Large intestine (tissue), 3 donors: ENCODE data around the gene RIOK2. TPM values are rescaled to one million over a fixed set of nuclear protein-coding genes. Genes with fewer than 3 reads are reported as not detected.
"Not testable (repeated sequence)": the region's sequence is repeated elsewhere in the genome, so short reads cannot be mapped to it uniquely, and the experiment has no call there.

ENCODE experiments used
- DNase-seq, 2 donors: peaks; one replicate each; pipeline versions ENCODE4 v3.0.0 to v3.0.0-alpha.2; 2013
- H3K27ac ChIP-seq: one replicate; pipeline ENCODE4 v1.5.1; 2013; ENCODE audit warnings: low read length
- H3K27me3 ChIP-seq: 2 replicates; pipeline ENCODE4 v1.6.1; 2013; ENCODE audit warnings: low read length; ENCODE audit not compliant: control insufficient read depth, insufficient read depth
- H3K36me3 ChIP-seq: 2 replicates; pipeline ENCODE4 v1.6.1; 2013; ENCODE audit warnings: low read length; ENCODE audit not compliant: control insufficient read depth, insufficient read depth
- H3K4me1 ChIP-seq: one replicate; pipeline ENCODE4 v1.6.1; 2013; ENCODE audit warnings: low read length; ENCODE audit not compliant: control insufficient read depth, insufficient read depth
- H3K4me3 ChIP-seq: one replicate; pipeline ENCODE4 v1.5.1; 2013; ENCODE audit warnings: low read length
- H3K9me3 ChIP-seq: one replicate; pipeline ENCODE4 v1.6.1; 2013; ENCODE audit warnings: mild to moderate bottlenecking, low read depth, low read length, moderate library complexity; ENCODE audit not compliant: control insufficient read depth
- WGBS: methylation state at CpG from one replicate; pipeline ENCODE4 v1.1.5; 2013; ENCODE audit warnings: low lambda C conversion rate; ENCODE audit not compliant: insufficient coverage; 5-methylcytosine and 5-hydroxymethylcytosine counted together
- polyA plus RNA-seq: library from polyadenylated mRNA; unstranded; fragments of 120-200 nt; gene quantifications from one replicate; pipeline ENCODE4 v1.2.1, GENCODE V29; 2013

The RIOK2 gene
- polyA plus RNA-seq, 1 donor, result 33.4 TPM

DNA sequence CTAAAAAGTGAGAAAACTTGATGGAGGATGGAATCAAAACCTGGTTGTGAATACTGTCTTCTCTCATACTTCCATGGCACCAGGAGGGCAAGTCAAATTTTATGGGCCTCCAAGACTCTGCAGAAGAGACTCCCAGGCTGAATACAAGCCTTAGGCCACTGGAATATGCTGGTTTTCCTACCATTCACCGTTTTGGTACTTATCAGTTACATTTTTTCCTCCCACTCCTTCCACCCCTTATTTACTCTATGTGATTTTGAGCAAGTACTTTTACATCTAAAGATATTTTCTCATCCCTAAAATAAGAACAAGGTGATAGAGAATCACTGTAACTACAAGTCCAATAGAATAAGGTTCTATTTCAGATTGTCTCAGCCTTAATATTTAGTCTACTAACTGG, 32.6 kb downstream of the RIOK2 start:
- Histone ChIP-seq H3K4me1 (no peaks in the 10 kb centered on the region), H3K27me3 (no peaks in the 10 kb centered on the region), H3K9me3 (no peaks in the 10 kb centered on the region), H3K36me3 (no peaks in the 10 kb centered on the region), H3K27ac (no peak overlapping the region), H3K4me3 (no peak overlapping the region)
- no CpG with 5 or more reads among the region's 1 CpG for WGBS
- no peak for DNase-seq

DNA sequence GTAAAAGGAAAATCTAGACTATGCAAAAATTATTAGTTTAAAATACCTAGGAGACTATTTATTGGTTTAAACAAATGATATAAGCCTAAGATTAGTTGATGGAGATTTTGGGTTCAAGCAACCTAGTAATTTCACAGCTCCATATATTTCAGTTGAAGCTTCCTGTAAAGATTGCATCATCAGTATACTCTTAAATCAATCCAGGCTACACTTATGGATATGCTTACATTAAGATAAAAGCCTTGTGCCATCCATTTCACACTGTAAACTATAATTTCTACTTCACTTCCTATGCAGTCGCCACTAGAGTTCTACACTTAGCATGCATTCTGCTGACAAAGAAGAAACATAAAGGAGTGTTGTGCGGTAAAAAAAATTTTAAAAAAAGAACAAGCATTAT, 33.3 kb downstream of the RIOK2 start:
- H3K36me3 ChIP-seq, result no peaks in the 10 kb centered on the region
- no peak overlapping the region for H3K27ac ChIP-seq
- no peak for DNase-seq
- 100% methylated on average over 1 of the region's 2 CpGs for WGBS
- no peak overlapping the region for H3K4me3 ChIP-seq
- H3K27me3 ChIP-seq, result no peaks in the 10 kb centered on the region
- H3K9me3 ChIP-seq, result no peaks in the 10 kb centered on the region
- H3K4me1 ChIP-seq, result no peaks in the 10 kb centered on the region

DNA sequence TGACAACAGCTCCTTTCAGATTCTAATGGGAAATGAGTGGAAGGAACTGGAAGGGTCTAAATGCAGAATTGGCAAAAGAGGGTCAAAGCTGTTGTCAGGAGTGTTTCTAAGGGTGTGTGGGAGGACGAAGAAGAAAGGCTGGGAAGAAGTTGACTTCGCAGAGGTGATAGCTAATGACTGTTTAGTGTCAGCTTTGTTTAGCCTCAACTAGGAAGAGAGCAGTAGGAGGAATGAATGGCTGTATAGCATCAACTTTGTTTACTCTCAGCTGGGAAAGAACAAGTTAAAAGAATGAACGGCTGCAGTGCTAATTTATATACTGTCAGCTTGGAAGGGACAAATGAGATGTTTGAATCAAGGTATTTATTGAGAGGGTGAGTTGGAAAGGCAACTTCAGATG, 34.8 kb downstream of the RIOK2 start:
- Histone ChIP-seq H3K27me3 (no peaks in the 10 kb centered on the region), H3K27ac (no peak overlapping the region), H3K4me1 (no peaks in the 10 kb centered on the region), H3K9me3 (no peaks in the 10 kb centered on the region), H3K36me3 (no peaks in the 10 kb centered on the region), H3K4me3 (no peak overlapping the region)
- WGBS, result 60% methylated on average over 3 of the region's 3 CpGs
- DNase-seq, result no peak

DNA sequence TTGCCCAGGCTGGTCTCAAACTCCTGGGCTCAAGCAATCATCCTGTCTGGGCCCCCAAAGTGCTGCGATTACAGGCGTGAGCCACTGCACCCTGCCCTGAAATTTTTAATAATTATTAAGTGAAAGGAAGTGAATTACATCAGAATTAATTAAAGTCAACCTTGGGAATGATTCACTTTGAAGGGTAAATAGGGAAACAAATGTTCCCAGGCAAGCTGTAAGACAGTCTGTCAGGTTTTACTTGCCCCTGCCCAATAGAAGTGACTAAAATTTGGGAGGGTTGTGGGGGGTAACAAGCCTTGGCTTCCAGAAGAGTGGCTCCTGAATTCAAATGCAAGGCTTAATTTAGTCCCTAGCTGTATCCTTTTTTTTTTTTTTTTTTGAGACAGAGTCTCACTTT, 39.3 kb downstream of the RIOK2 start:
- H3K4me3 ChIP-seq, result no peak overlapping the region
- no CpG with 5 or more reads among the region's 2 CpGs for WGBS
- peaks cover 3% of the 10 kb centered on the region for H3K4me1 ChIP-seq
- no peaks in the 10 kb centered on the region for H3K36me3 ChIP-seq
- H3K27me3 ChIP-seq, result no peaks in the 10 kb centered on the region
- no peaks in the 10 kb centered on the region for H3K9me3 ChIP-seq
- H3K27ac ChIP-seq, result no peak overlapping the region
- DNase-seq, result no peak

DNA sequence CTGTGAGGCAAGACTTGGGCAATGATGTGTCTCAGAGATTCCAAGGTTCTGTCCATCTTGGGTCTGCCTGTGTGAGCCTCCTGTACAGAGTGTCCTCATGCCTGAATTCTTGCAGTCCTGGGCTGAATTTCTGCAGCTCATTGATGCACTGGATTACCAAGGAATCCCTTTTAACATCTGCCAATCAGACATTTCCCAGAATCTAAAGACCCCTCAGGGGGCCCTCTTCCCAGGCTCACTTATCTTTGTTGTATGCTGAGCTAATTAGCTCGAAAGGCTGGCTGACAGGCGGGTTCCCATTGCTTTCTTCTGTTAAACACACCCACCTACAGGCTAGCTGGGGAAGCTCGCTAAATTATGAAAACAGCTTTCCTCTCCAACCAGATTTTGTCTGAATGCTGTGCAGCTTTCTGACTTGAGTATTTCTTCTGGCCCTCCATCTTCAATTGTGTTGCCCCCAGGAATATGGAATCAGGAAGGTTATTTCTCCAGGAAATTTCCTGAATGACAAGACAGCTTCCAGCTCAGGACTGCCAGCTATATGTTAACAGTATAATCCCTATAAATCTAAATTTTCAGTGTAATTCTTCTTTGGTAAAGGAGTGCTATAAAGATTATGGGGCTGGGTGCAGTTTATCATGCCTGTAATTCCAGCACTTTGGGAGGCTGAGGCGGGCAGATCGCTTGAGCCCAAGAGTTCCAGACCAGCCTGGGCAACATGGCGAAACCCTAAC, 40.4 kb downstream of the RIOK2 start, which contains the start of gene LIX1:
Gene LIX1 (minus strand): TSS at position 91 of the 734 bp plus-strand sequence. CDS start 35 bp downstream, at position 56.
- peak; percentile 28 to 59 for DNase-seq
- Histone ChIP-seq H3K27me3 (no peaks in the 10 kb centered on the region), H3K36me3 (no peaks in the 10 kb centered on the region), H3K27ac (peak within 1 kb of the TSS; percentile 5), H3K4me1 (peaks cover 3% of the 10 kb centered on the region), H3K9me3 (no peaks in the 10 kb centered on the region), H3K4me3 (peak within 1 kb of the TSS; percentile 3)
- no CpG with 5 or more reads among the region's 6 CpGs for WGBS

DNA sequence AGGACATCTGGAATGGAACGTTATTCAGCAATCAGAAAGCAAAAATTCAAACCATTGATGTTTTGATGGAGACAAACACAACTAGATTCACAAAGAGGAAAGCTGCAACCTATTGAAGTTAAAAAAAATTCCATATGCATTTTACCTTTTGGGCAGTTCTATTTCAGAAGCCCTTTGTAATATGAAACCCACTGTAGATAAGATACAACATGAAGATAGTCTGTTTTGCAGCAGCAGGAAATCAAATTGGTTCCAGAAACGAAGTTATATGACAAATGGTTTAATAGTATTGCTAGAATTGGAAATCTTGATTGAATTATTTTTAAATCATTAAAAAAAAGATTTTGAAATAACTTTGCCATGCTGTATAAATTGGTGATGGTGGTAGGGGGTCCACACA, 41.5 kb downstream of the RIOK2 start:
- Histone ChIP-seq H3K4me1 (peaks cover 3% of the 10 kb centered on the region), H3K9me3 (no peaks in the 10 kb centered on the region), H3K27ac (no peak overlapping the region), H3K36me3 (no peaks in the 10 kb centered on the region), H3K27me3 (no peaks in the 10 kb centered on the region), H3K4me3 (no peak overlapping the region)
- WGBS, result 19% methylated on average over 2 of the region's 2 CpGs
- no peak for DNase-seq

DNA sequence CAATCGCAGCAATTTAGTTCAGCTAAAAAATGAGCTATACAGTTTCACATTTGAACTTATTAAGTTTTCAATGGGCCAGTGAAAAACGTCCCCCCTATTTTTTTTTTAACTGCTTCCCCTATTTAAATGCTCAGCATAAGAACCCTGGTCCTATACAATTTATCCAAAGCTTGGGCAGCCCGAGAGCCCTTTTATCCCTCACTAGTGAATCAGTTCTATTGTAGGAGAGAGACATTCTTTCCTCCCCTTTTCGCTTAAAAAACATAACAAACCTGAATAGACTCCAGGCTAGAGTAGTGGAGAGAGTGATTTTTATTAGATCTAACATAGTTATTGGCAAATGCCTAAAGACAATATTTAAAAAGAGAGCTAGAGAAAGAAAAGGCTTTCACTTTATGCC, 42.0 kb downstream of the RIOK2 start:
- DNase-seq, result no peak
- H3K27ac ChIP-seq, result no peak overlapping the region
- 60% methylated on average over 2 of the region's 4 CpGs for WGBS

DNA sequence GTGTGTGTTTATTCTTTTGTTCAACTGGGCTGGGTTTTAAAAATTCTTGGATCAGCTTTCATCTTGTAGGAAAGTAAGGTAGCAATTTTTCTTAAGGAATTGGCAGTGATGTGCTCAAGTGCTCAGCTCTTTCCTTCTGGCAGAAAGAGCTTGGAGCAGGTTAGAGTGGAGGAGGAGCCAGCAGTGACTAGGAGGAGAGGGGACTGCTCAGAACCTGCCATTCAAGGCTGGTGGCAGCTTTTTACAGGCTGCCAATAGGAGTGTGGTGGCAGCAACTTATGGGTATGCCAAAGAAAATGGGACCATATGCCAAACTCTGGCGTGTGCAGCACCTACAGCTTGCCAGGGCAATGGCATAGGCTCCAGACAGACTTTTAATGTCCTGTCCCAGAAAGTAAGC, 42.8 kb downstream of the RIOK2 start:
- H3K36me3 ChIP-seq, H3K27ac ChIP-seq, H3K9me3 ChIP-seq, H3K27me3 ChIP-seq, H3K4me1 ChIP-seq, DNase-seq, H3K4me3 ChIP-seq: not testable (repeated sequence)
- no CpG with 5 or more reads among the region's 1 CpG for WGBS

More for the DNA sequence above, 42.0 kb downstream of the RIOK2 start:
- Histone ChIP-seq H3K9me3 (no peaks in the 10 kb centered on the region), H3K36me3 (no peaks in the 10 kb centered on the region), H3K4me3 (no peak overlapping the region), H3K27me3 (no peaks in the 10 kb centered on the region), H3K4me1 (peaks cover 3% of the 10 kb centered on the region)

DNA sequence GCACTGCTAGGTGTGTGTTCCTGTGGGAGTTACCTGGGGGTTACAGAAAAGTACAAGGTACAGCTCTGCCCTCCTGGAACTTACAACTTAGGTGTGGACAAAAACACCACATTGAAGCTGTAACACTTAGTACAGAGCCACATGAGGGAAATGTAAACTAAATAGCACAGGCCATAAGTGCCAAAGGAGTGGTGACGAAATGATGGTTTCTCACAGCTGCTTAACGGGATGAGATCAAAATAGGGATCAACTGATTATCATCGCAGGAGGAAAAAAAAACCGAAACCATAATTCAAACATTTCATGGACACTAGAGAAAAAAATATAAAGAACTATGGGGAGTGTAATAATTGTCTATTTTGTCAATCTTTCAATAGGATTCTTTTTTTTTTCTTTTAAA, 46.6 kb downstream of the RIOK2 start:
- 100% methylated on average over 1 of the region's 4 CpGs for WGBS
- DNase-seq, result no peak
- Histone ChIP-seq H3K4me1 (peaks cover 3% of the 10 kb centered on the region), H3K4me3 (no peak overlapping the region), H3K27me3 (no peaks in the 10 kb centered on the region), H3K27ac (no peak overlapping the region), H3K36me3 (no peaks in the 10 kb centered on the region), H3K9me3 (no peaks in the 10 kb centered on the region)

DNA sequence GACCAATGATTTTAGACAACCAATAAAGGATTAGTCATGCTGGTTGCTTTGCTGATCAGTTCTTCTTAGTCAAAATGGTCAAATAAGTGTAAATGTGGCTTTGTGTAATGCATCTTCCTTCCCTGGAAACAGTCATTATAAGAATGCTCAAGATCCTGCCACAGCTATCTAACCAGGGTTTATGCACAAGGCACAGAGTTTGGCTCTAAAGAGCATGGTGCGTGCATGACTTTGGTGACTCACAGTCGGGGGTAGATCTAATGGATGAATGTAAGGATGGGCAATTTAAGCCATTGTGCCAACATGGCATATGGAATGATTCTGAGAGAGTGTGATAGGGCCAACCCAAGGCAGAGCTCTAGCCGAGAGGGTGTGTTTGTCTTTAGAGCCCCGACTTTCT, 47.2 kb downstream of the RIOK2 start:
- H3K27me3 ChIP-seq, result no peaks in the 10 kb centered on the region
- no peaks in the 10 kb centered on the region for H3K36me3 ChIP-seq
- peaks cover 3% of the 10 kb centered on the region for H3K4me1 ChIP-seq
- no peak for DNase-seq
- no peaks in the 10 kb centered on the region for H3K9me3 ChIP-seq
- H3K4me3 ChIP-seq, result no peak overlapping the region
- H3K27ac ChIP-seq, result no peak overlapping the region
- no CpG with 5 or more reads among the region's 4 CpGs for WGBS

DNA sequence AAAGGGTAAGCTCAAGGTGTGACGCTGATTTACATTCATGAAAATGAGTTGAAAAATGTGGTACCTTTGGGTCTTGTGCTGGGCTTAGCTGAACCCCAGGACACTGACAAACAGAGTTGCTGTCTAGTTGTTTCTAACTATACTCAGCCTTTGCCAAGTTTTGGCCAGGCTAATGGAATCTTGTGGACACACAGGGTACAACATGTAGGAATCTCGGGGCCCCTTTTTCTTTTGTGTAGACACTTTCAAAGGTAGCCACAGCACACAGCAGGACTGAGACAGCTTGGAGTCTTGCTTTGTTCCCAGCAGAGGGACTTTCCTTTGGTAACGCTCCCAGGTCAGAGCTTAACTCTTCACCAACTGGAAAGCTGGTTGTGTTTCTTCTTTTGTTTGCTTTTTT, 48.4 kb downstream of the RIOK2 start:
- 29% methylated on average over 1 of the region's 3 CpGs for WGBS
- H3K27me3 ChIP-seq, result no peaks in the 10 kb centered on the region
- H3K4me3 ChIP-seq, result no peak overlapping the region
- H3K4me1 ChIP-seq, result no peaks in the 10 kb centered on the region
- H3K36me3 ChIP-seq, result no peaks in the 10 kb centered on the region
- no peaks in the 10 kb centered on the region for H3K9me3 ChIP-seq
- H3K27ac ChIP-seq, result no peak overlapping the region
- no peak for DNase-seq
